Kasumi-1 (cell line): Measurements from ENCODE around the gene DUSP9.

Experiments used
- DNase-seq, 2 experiments: peaks; one replicate each; lab custom pipeline; 2025; lab: John Stamatoyannopoulos, UW

DUSP9 gene

DNA sequence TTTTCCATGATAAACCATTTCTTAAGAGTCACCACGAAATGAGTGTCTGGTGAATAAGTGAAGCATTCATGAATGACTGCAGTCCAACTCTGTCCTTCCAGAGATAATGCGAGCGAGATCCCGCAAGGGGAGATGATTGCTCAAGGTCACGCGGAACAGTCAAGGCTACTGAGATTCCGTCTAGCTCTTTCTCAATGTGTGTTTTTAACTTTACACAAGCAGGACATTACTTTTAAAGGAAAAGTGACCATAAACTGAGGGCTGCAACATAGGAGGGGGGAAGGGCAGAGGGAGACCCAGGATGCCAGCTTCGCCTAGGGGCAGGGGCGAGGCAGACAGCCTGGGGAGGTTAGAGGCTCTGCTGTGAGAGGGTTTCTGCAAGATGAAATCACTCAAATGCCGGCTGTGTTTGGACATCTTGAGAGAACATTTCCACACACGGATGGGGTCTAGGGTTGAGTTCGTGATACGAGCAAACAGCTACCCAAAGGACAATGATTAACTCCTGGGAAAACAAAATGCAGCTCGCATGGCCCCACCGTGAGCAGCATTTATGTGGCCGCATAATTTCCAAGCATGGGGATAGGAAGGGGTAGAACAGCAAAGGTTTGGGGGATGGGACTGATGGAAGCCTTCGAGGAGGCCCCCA, 24.2 kb upstream of the DUSP9 start:
- no peak for DNase-seq

GRCh38 chrX:153623310-153624029, 23.5 kb upstream of the DUSP9 start:
- DNase-seq: no peak

GRCh38 chrX:153624196-153625091, 22.6 kb upstream of the DUSP9 start:
- DNase-seq: no peak

DNA sequence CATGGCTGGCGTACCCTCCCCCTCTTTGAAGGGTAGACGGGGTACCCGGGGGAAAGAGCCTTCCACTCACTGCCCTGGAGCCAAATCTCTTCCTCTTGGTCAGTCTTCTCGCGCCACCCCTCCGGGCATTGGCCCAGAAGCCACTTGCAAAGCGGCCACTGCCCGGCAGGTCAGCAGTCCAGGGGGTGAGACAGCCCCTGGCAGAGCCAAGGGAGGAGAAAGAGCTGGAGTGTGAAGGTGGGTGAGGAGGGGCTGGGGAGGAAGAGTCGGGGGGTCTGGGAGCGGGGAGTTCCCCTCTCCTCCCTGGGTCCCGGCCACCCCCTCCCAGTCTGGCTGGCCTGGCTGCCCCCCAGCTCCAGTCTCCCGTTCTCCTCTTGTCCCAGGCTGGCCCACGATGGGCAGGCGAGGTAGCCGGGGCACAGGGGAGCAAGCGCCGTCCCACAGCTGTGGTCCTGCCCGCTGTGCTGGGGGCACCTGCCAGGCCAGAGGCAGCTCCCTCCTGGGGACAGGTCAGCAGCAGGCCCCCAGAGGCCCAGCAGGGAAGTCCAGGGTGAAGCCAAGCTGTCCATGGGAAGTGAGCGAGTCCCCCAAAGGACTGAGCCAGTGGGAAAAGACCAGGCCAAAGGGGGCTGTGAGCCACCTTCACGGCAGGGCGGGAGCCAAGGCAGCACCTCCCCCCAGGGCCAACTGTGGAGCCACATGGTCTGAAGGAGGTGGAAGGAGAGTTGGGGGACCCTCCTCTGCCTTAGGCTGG, 21.6 kb upstream of the DUSP9 start:
- DNase-seq: no peak

DNA sequence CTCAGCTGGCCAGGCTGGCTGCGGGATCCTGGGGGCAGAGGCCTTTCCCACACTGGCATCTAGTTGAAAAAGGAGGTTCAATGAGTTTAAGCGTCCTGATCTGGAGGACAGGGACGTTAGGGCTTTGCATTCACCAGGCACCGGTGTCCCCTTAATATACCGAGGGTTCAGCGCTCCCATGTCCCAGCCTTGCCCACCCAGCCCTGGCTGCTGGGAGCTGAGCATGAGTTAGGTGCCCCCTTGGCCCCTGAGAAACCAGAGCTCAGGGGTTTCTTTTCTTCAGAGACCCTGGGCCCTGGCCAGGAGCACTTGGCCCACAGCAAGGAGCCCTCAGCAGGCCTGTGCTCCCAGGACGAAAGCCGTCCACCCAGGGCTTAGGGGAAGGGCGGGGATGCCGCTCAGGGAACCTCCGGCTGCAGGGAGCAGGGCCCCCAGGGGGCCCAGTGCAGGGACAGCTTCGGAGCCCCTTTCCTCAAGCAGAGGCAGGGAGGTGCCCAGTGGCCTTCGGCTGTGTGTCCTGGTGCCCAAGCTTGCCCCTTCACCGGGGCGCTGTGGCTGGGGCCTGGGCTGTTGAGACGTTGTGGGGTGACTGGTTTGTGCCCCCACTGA, 20.9 kb upstream of the DUSP9 start:
- DNase-seq: no peak

- DNase-seq: no peak
These were observed 19.9 kb upstream of the DUSP9 start for GRCh38 chrX:153626863-153627674.

GRCh38 chrX:153627675-153628111, 19.3 kb upstream of the DUSP9 start:
- no peak for DNase-seq

DNA sequence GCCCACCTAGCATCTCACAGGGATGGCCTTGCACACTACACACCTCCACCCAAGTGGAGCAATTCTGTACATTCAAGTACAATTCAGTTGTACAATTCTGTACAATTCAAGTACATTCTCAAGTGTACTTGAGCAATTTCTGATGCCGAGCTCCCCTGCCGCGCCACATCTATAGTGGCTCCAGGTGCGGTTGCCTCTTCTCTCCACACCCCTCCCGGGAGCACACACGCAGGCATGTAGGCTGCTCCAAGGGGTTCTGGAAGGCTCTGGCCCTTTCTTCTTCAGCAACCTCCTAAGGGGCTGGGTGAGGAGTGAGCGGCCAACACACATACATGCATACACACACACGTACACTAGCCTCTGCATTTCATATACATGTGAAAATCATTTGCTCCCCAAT, 18.9 kb upstream of the DUSP9 start:
- no peak for DNase-seq

- no peak for DNase-seq
These were observed 18.3 kb upstream of the DUSP9 start for GRCh38 chrX:153628665-153629064.

DNA sequence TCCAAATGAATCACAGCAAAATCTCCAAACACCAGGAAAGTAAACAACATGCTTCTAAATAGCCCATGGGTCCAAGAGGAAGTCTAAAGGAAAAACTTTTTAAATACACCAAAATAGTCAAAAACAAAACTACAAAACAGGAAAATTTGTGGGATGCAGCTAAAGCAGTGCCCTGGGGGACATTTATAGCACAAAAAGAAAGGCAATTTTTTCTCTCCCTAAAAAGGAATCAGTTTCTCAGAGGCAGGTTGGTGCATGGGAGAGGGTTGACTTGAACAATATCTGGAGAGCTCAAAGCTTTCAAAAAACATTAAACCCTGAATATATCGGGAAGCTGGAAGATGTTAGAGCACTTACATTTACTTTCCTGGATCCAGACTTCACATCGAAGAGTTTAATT, 15.7 kb upstream of the DUSP9 start:
- no peak for DNase-seq

GRCh38 chrX:153631907-153632594, 15.0 kb upstream of the DUSP9 start:
- DNase-seq: no peak

- no peak for DNase-seq
These were observed 14.4 kb upstream of the DUSP9 start for GRCh38 chrX:153632595-153632946.

- no peak for DNase-seq
These were observed 14.0 kb upstream of the DUSP9 start for GRCh38 chrX:153633048-153633447.

GRCh38 chrX:153633607-153634180, 13.3 kb upstream of the DUSP9 start:
- no peak for DNase-seq

DNA sequence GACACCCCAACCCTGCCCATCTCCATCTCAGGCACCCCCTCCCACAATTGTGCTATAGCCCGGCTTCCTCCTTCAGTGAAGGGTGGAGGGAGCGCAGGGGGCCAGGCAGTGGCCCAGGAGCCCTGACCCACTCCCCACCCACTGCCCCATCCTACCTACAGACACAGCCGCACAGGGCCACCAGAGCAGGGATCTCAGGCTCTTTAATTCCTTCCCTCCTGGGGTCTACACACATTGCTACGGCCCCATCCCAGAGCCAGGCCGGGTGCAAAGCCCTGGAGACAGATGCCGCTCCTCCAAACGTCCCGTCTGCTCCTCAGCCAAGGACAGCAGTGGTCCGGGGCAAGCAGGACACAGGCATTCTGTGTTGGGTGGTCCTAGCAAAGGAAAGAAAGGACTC, 12.8 kb upstream of the DUSP9 start:
- DNase-seq: no peak

DNA sequence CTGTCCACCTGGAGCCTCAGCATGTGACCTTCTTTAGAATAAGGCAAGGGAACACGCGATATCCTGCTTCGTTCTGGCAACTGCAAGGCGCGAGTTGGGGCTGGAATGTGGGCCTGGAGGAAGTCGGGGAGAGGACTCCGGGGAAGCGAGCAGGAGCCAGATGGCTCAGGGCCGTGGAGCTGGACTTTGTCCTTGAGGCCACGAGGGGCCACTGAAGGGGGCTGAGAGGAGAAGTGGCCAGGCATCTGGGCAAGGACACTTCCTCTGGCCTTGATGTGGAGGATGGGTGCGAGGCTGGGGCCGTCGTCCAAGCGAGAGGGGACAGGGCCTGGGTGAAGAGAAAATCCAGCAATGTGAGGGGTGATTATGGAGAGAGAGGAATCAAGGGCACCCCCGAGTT, 12.2 kb upstream of the DUSP9 start:
- DNase-seq: no peak

DNA sequence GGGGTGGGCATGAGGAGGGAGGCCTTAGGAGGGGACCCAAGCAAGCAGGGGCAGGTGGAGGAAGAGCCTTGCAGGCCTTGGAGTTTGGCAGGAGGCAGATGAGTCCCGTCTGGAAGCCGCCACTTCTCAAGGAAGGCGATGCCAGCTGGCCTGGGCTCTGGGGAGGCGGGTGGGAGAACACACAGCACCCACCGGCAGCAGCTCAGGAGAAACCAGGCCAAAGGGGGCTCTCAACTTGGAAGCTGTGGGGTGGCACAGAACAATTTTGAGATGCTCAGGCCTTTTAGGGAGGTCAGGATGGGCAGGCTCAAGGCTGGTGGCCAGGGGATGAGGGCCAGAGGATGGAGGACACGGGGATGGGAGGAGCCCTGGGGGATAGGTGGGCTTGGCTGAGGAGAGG, 11.6 kb upstream of the DUSP9 start:
- DNase-seq: no peak

DNA sequence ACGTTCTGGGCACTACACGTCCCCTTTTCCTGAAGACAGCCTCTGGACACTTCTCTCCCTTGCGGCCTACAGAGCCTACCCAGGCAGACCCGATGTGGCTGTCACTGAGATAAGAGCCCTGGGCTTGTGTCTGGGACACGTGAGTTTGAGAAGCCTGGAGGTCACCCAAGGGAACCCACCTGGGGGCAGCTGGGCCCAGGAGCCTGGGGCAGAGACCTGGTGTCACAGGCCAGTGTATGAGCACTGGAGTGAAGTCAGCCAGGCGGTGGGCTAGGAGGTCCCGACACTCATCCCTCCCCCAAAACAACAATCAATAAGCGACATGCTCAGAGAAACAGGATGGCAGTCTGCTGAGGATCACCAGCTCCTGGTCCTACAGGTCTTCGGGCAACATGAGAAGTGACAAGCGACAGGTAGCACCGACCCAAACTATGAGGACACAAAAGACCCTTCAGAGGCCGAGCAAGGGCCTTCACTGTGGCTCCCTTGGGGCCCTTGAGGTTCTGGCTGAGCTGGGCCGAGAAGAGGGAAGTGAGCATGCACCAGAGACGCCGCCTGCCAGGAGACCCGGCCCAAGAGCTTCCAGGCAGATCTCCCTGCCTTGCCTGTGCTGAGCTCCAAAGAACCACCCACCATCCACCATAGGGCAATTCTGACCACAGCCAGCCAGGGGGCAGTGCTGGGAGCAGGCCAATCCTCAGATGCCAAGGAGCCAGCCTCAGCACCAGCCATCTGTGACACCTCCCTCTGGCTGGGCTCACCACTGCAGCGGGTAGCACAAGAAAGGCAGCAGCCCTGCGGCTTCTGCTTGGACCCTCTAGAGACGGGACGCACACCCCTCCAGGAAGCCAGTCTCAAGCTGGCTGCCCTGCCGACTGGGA, 11.0 kb upstream of the DUSP9 start:
- DNase-seq: peak; percentile 52 to 54

GRCh38 chrX:153636716-153637115, 10.3 kb upstream of the DUSP9 start:
- no peak for DNase-seq
